ENCODE measurements around the gene AKT3.
"Not testable (repeated sequence)": the region's sequence is repeated elsewhere in the genome, so short reads cannot be mapped to it uniquely, and the experiment has no call there.

AKT3 gene

DNA sequence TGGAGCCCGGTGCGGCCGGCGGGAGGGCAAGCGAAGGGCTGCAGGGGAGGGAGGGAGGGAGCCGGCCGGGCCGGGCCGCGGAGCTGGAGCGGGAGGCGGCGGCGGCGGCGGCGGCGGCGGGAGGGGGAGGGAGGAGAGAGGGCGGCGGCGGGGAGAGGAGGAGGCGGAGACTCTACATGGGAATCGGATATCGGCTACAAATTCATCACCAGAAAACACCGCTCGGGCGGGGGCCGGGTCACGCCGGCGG is at the start of gene AKT3:
AKT3 (minus strand) TSS at position 42 of the 250 bp plus-strand sequence. CDS start 7,073 bp downstream, outside the sequence.
- peak; percentile 73 to 76 for DNase-seq

GRCh38 chr1:243898278-243898677 is 48.2 kb upstream of the AKT3 start:
- DNase-seq: no peak

GRCh38 chr1:243896313-243896712 is 46.3 kb upstream of the AKT3 start:
- DNase-seq: no peak

GRCh38 chr1:243892456-243892855 is 42.4 kb upstream of the AKT3 start:
- no peak for DNase-seq

DNA sequence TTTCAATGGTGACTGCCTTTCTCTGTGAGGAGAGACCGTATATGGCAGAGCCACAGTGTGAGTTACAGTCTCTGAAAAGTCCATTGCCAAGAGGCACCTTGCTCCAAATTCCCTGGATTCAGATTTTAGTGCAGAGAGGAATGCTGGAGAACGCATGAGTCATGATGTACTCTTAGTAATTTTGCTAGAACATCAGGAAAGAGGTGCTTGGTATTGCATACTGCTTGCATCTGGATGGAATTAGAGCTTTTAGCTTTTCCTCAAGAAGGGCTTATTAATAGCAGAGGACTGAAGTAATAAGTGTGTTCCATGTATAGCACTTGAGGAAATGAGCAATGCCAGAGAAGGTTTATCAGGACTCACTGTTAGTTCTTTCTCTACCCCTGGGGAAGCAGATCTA is 40.5 kb upstream of the AKT3 start:
- DNase-seq: no peak

DNA sequence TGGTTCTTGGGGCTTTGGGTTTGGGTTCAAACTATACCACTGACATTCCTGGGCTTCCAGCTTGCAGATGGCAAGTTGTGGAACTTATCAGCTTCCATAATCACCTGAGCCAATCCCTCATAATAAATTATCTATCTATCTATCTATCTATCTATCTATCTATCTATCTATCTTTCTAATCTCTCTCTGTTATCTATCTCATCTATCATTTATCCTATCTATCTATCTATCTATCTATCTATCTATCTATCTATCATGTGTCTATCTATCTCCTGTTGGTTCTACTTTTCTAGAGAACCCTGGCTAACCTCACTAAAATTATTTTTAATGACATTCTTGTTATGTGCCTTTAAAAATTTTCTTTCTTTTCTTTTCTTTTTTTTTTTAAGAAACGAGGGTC is 35.8 kb upstream of the AKT3 start:
- no peak for DNase-seq

DNA sequence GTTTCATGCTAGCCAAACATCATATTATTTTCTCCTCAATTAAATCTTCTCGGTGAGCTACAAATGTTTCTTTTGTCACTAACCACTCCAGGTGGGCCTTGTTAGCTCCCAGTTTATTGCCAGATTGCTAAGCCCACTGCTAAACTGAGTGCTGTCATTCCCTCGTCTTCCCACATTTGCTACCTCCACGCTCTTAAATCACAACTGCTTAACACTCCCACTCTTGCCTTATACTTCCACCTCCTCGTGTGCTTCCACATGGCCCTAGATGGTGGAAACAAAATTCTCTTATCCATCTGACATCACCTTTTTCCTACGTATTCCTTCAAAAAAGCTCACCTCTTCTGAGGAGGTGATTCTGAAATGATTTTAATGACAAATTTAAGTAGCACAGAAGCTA is 34.6 kb upstream of the AKT3 start:
- DNase-seq: no peak

- no peak for DNase-seq
Observed at GRCh38 chr1:243883551-243883950, 33.5 kb upstream of the AKT3 start.

DNA sequence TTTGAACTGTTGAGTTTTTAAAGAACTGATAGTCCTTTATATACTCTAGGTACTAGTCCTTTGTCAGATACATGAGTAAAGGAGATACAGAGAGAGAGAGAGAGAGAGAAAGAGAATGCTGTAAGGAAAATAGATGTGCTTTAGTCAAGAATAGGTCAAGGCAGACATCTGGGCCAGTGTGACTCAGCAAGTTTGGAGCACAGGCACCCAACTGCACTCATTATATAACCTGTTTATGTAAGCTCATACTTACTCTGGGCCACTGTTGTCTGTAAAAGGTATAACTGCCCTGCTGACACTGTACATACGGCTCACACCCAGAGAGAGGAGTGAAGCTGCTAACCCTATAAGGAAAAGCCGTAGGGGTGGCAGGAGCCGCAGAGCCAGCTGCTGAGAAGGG is 32.2 kb upstream of the AKT3 start:
- DNase-seq: no peak

DNA sequence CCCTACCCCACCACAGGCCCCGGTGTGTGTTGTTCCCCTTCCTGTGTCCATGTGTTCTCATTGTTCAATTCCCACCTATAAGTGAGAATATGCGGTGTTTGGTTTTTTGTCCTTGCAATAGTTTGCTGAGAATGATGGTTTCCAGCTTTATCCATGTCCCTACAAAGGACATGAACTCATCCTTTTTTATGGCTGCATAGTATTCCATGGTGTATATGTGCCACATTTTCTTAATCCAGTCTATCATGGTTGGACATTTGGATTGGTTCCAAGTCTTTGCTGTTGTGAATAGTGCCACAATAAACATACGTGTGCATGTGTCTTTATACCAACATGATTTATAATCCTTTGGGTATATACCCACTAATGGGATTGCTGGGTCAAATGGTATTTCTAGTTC is 27.0 kb upstream of the AKT3 start:
- DNase-seq: not testable (repeated sequence)

GRCh38 chr1:243855616-243856318 is 5.7 kb upstream of the AKT3 start:
- DNase-seq: no peak

- no peak for DNase-seq
Observed at GRCh38 chr1:243851765-243852164, 1.7 kb upstream of the AKT3 start.

DNA sequence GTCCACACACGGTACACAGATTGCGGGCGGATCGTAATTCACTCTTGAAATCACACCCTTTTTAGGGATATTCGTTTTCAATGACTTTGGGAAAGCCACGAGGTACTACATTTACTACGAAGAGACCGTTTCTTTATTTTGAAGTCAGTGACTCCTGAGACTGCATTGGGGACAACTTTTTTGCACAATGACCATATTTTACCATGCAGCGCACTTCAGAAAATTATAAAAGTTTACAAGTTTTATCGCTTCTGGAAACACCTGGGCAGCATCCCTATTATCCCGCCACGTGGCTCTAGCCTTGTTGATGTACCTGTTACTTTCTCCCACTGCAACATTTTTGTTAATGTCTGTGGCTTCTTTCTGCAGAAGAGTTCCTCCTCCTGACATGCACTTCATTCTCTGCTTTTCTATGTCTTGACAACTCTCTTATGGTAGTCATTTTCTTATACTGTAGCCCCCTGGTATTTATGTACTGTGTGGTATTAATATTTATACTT is 1.3 kb upstream of the AKT3 start:
- no peak for DNase-seq

GRCh38 chr1:243850452-243851256 is 611 bp upstream of the AKT3 start:
- DNase-seq: peak; percentile 86 to 91

- DNase-seq: peak; percentile 30 to 55
Observed at GRCh38 chr1:243849421-243850201, 432 bp downstream of the AKT3 start.

DNA sequence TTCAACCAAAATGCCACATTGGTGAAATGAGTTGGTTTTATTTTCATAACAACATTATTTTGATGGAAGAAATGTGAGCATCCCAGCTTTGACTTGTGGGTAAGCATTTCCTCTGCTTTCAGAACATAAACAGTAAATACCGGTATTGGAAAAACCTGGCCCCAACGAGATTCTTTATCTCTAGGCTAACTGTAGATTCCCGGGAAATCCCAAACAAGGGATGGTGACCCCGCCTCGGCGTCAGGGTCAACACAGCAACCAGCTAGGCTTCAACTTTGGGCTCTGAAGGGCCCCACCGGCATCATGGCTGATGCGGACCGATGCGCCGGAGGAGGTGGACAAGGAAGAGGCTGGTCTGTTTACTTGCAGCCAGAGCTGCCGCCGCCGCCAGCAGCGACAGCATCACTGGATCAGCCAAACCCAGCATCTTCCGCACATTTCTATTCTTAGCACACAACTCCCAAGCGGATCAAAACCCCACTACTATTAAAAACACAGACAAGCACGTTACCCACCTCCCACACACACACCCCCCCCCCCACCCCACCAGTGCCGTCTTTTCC is 1.1 kb downstream of the AKT3 start:
- DNase-seq: peak; percentile 38 to 51

DNA sequence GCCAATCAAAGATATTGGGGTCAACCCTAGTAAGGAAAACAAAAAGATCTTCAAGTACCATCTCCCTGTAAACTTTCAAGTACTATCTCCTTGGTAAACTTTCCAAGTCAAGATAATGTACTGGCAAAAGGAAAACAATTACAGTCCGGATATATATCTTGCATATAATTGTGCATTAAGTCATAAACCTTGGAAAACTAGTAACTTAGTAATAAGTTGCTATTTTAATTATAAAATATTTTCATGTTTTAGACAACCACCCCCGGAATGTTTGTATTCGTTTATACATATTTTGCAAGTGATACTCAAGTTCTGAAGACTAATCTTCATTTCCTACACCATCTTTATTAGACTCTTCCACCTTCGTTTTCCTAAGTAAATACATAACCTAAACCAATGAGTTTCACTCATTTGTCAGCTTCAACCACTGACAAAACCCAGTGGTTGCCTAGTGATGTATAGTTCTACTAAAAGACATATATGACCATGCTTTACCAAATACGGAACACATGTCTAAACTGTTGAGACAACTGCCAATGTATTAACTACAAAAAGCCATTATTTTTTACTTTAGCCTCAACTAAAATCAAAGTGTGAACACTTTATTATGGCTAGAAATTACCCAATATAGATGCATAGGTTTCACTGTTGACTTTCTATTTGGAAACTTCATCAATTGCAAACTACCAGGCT is 1.7 kb downstream of the AKT3 start:
- no peak for DNase-seq

DNA sequence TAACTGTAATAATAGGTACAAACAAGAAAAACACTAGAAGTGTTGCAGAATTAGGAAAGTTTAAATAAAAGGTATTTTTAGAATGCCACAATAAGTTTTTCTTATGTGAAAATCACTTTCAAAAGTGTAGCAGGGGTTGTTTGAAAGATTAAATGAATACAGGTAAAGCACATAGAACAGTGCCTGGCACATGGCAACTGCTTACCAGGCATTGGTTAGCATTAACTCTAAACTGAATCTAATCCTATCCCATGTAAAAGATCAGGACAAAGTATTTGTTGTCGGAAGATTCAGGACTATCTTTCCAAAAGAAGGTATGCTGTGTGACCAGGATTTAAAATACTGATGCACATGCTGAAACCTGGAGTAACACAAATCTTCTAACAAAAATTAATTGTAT is 3.3 kb downstream of the AKT3 start:
- no peak for DNase-seq

- no peak for DNase-seq
Observed at GRCh38 chr1:243845888-243846287, 4.2 kb downstream of the AKT3 start.

DNA sequence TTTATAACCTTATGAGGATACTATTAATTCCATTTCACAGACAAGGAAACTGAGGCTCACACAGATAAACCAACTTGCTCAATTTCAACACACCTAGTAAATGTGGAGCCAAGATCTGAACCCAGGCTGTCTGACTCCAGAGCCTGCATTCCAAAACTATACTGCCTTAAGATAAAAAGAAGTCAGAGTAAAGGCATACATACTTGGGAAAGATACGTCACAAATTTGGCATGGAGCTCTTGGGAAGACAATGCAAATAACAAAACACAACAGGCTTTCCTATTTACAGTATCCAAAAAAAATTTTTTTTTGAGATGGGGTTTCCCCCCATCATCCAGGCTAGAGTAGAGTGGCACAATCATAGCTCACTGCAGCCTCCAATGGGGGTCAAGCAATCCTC is 5.9 kb downstream of the AKT3 start:
- no peak for DNase-seq

DNA sequence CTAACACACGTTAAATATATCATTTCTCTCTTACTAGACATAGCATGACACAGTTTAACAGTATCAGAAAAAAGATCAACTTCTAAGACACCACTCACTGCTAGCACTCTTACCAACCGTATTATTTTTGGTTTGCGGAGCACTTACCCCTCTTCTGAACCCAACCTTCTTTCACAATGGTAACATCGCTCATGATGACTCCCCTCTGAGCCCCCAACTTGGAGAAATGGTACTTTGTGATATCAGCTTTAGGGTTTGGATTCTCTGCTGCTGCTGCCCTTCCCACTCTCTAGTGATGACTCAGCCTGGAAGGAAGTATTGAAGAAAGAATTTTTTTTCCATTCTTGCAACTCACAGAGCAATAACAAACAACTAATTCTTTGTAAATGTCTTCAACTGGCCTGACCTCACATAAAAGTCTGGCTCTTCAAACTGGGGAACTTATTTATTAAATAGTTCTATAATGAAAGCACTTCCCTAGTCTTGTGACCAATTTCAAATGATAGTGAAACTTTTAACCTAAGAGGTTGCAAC is 7.0 kb downstream of the AKT3 start:
- peak; percentile 86 to 97 for DNase-seq

DNA sequence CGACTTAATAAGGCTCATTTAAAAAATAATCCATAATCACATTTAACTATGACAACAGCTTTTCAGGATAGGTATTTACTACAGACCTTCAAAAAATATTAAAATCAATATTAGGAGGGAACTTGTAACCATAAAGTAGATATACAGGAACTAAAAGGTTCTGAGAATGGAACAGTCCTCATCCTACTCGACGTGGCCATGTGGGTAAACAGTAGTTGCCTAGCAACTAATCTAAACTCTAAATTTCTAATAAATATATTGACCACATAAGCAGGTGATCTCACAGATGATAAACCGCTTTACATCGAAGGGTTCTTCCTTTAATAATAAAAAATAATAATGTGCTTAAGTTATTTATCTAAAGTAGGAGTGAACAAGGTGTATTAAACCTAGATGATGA is 7.9 kb downstream of the AKT3 start:
- DNase-seq: peak; percentile 18 to 24

All from inflammatory macrophage treated with lipopolysaccharide for 1 hour (primary cell).